OCI-LY3 (cell line): Measurements from ENCODE around the gene CLDN3.
"Not testable (repeated sequence)": the region's sequence is repeated elsewhere in the genome, so short reads cannot be mapped to it uniquely, and the experiment has no call there.

ENCODE experiments used
- H2AFZ ChIP-seq: fragments of 200-600, 300-600 bp; shearing (Covaris generic); 2 replicates; pipeline ENCODE4 v1.6.0; 2014; ENCODE audit warnings: antibody characterized with exemption, low read depth, low read length
- H3K27ac ChIP-seq: fragments of 200-600, 300-600 bp; sonication (generic); 2 replicates; pipeline ENCODE4 v1.5.1; 2014; ENCODE audit warnings: mild to moderate bottlenecking, low read length, moderate library complexity, mixed read lengths
- H3K27me3 ChIP-seq: fragments of 200-600, 300-600 bp; sonication (generic); 2 replicates; pipeline ENCODE4 v1.6.1; 2014; ENCODE audit warnings: low read depth, low read length, mixed read lengths
- H3K36me3 ChIP-seq: fragments of 200-600, 300-600 bp; sonication (generic); replicated peaks from 2 replicates; pipeline ENCODE3; 2014; ENCODE audit warnings: low read depth, low read length, mixed read lengths
- H3K4me1 ChIP-seq: fragments of 300-600, 200-600 bp; sonication (generic); 2 replicates; pipeline ENCODE4 v1.6.1; 2014; ENCODE audit warnings: low read length, mixed read lengths
- H3K4me2 ChIP-seq: fragments of 200-600, 300-600 bp; sonication (generic); 2 replicates; pipeline ENCODE4 v1.6.1; 2014; ENCODE audit warnings: low read length, mixed read lengths
- H3K4me3 ChIP-seq: fragments of 300-600, 200-600 bp; sonication (generic); 2 replicates; pipeline ENCODE4 v1.5.1; 2014; ENCODE audit warnings: antibody characterized with exemption, mild to moderate bottlenecking, low read length, moderate library complexity
- H3K79me2 ChIP-seq: fragments of 300-600, 200-600 bp; shearing (Covaris generic); 2 replicates; pipeline ENCODE4 v1.6.1; 2014; ENCODE audit warnings: mild to moderate bottlenecking, low read length, mixed read lengths
- H3K9ac ChIP-seq: fragments of 300-600, 200-600 bp; shearing (Covaris generic); 2 replicates; pipeline ENCODE4 v1.6.0; 2014; ENCODE audit warnings: mild to moderate bottlenecking, low read length, moderate library complexity
- H3K9me3 ChIP-seq: fragments of 200-600, 300-600 bp; shearing (Covaris generic); 2 replicates; pipeline ENCODE4 v1.6.1; 2014; ENCODE audit warnings: low read length, mixed read lengths; ENCODE audit not compliant: insufficient read depth
- H4K20me1 ChIP-seq: fragments of 200-600, 300-600 bp; sonication (generic); 2 replicates; pipeline ENCODE4 v1.6.1; 2016; ENCODE audit warnings: low read length, mixed read lengths; ENCODE audit not compliant: insufficient read depth
- EZH2phosphoT487 ChIP-seq: fragments of 200-600 bp; shearing (Covaris generic); IDR thresholded peaks from 2 replicates; pipeline ENCODE4 v1.6.1; 2018; ENCODE audit warnings: antibody characterized with exemption, mixed run types, low read depth
- TF ChIP-seq, protein P1 (sequence below): fragments of 200-600, 300-600 bp; sonication (generic); IDR thresholded peaks from 2 replicates; pipeline ENCODE4 v1.5.1; 2014; ENCODE audit warnings: antibody characterized with exemption, low read length, low read depth

CLDN3 gene

DNA sequence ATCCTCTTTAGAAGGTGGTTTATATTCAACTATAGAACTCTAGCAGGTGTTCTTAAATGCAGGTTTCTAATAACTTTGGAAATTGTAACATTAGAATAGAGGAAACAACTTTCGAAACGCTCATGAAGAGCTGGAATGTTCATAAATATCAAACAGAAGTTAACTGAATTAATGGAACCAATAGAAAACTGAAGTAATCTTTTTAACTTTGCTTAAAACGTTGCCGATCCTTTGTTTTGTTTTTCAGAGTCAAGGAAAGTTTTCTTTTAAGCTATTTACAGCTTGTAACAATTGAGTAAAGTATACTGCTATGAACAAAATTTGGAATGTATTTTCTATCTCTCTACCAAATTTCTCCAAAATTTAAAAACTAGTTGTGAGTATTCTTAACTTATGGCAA, 19.0 kb upstream of the CLDN3 start:
- Histone ChIP-seq H3K79me2 (no peaks in the 10 kb centered on the region), H3K4me3 (no peak overlapping the region), H3K9me3 (no peaks in the 10 kb centered on the region), H2AFZ (no peak overlapping the region), H3K36me3 (no peaks in the 10 kb centered on the region), H3K4me2 (no peak overlapping the region), H4K20me1 (no peaks in the 10 kb centered on the region), H3K4me1 (no peaks in the 10 kb centered on the region), H3K27ac (no peak overlapping the region), H3K27me3 (no peaks in the 10 kb centered on the region), H3K9ac (no peak overlapping the region)
- no peak for TF ChIP-seq EZH2phosphoT487
- TF ChIP-seq, protein P1, sequence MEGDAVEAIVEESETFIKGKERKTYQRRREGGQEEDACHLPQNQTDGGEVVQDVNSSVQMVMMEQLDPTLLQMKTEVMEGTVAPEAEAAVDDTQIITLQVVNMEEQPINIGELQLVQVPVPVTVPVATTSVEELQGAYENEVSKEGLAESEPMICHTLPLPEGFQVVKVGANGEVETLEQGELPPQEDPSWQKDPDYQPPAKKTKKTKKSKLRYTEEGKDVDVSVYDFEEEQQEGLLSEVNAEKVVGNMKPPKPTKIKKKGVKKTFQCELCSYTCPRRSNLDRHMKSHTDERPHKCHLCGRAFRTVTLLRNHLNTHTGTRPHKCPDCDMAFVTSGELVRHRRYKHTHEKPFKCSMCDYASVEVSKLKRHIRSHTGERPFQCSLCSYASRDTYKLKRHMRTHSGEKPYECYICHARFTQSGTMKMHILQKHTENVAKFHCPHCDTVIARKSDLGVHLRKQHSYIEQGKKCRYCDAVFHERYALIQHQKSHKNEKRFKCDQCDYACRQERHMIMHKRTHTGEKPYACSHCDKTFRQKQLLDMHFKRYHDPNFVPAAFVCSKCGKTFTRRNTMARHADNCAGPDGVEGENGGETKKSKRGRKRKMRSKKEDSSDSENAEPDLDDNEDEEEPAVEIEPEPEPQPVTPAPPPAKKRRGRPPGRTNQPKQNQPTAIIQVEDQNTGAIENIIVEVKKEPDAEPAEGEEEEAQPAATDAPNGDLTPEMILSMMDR: no peak

DNA sequence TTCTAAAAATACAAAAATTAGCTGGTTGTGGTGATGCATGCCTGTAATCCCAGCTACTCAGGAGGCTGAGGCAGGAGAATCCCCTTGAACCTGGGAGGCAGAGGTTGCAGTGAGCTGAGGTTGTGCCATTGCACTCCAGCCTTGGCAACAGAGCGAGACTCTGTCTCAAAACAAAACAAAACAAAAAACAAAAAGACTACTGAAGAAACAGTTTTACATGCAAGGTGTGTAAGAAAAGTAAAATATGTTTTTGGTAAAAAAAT, 17.6 kb upstream of the CLDN3 start:
- not testable (repeated sequence) for H3K9ac ChIP-seq, H3K27ac ChIP-seq, H2AFZ ChIP-seq

DNA sequence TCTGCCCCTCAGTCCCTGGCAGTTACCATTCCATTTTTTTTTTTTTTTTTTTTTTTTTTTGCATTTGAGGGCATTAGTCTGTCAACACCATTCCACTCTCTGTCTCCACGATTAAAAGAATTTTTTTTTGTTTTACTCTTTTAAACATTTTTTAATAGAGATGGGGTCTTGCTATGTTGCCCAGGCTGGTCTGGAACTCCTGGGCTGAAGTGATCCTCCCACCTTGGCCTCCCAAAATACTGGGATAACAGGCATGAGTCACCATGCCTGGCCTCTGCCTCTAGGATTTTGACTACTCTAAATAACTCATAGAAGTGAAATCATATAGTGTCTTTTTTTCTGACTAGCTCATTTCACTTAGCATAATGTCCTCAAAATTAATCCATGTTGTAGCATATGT, 16.5 kb upstream of the CLDN3 start:
- H3K27me3 ChIP-seq: no peaks in the 10 kb centered on the region
- H3K4me2 ChIP-seq: no peak overlapping the region
- H4K20me1 ChIP-seq: no peaks in the 10 kb centered on the region
- no peak overlapping the region for H3K27ac ChIP-seq
- no peak overlapping the region for H3K4me3 ChIP-seq
- H3K79me2 ChIP-seq: no peaks in the 10 kb centered on the region
- no peak overlapping the region for H3K9ac ChIP-seq
- no peak overlapping the region for H2AFZ ChIP-seq
- no peaks in the 10 kb centered on the region for H3K36me3 ChIP-seq
- H3K9me3 ChIP-seq: no peaks in the 10 kb centered on the region
- no peaks in the 10 kb centered on the region for H3K4me1 ChIP-seq
- no peak for TF ChIP-seq EZH2phosphoT487

More for the DNA sequence above, 17.6 kb upstream of the CLDN3 start:
- not testable (repeated sequence) for H3K4me3 ChIP-seq, H4K20me1 ChIP-seq, H3K79me2 ChIP-seq, H3K4me1 ChIP-seq, H3K36me3 ChIP-seq, H3K9me3 ChIP-seq, H3K4me2 ChIP-seq, H3K27me3 ChIP-seq

- no peaks in the 10 kb centered on the region for H3K36me3 ChIP-seq
- no peaks in the 10 kb centered on the region for H3K9me3 ChIP-seq
- no peaks in the 10 kb centered on the region for H3K27me3 ChIP-seq
- H4K20me1 ChIP-seq: no peaks in the 10 kb centered on the region
- H3K4me2 ChIP-seq: no peak overlapping the region
- no peak overlapping the region for H2AFZ ChIP-seq
- H3K9ac ChIP-seq: no peak overlapping the region
- no peak overlapping the region for H3K4me3 ChIP-seq
- TF ChIP-seq, protein P1: no peak
- no peak for TF ChIP-seq EZH2phosphoT487
- peaks cover 8% of the 10 kb centered on the region for H3K4me1 ChIP-seq
- H3K79me2 ChIP-seq: no peaks in the 10 kb centered on the region
- H3K27ac ChIP-seq: no peak overlapping the region
Measured at GRCh38 chr7:73779517-73779916, 9.4 kb upstream of the CLDN3 start.

DNA sequence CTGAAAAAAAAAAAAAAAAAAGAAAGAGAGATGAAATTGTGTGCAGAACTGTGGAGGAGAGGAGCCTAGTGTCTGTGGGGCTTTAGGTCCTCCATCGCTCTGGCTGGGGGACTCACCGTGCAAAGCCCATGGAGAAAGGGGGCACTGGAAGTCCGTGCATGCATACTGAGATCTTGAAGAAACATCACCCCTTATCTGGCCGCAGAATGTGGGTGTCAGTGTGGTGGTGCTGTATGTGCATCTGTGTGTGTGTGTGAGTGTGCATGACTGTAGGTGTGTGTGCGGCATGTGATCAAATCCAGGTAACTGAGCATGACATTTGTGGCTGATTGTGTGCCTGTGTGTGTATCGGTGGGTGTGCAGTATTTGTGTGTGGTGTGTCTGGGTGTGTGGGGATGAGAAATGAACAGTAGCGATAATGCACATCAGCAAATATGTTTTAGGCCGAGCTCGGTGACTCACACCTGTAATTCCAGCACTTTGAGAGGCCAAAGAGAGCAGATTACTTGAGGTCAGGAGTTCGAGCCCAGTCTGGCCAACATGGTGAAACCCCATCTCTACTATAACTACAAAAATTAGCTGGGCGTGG, 8.8 kb upstream of the CLDN3 start:
- Histone ChIP-seq H3K36me3 (no peaks in the 10 kb centered on the region), H3K27ac (no peak overlapping the region), H3K4me2 (no peak overlapping the region), H3K9me3 (no peaks in the 10 kb centered on the region), H4K20me1 (no peaks in the 10 kb centered on the region), H3K4me3 (no peak overlapping the region), H3K9ac (no peak overlapping the region), H3K79me2 (no peaks in the 10 kb centered on the region), H2AFZ (no peak overlapping the region), H3K27me3 (no peaks in the 10 kb centered on the region), H3K4me1 (peaks cover 8% of the 10 kb centered on the region)
- no peak for TF ChIP-seq EZH2phosphoT487
- TF ChIP-seq, protein P1: no peak
